Hepatocyte (in vitro differentiated cells): ENCODE data around the gene ADORA1. TPM values are rescaled to one million over a fixed set of nuclear protein-coding genes. Genes with fewer than 3 reads are reported as not detected.

Source experiments
- DNase-seq: peaks from one replicate; pipeline ENCODE4 v3.0.0-alpha.2; 2016; ENCODE audit warnings: low spot score
- H2AFZ ChIP-seq: fragments of 200-600 bp; sonication (generic); 2 replicates; pipeline ENCODE4 v1.6.0; 2016; ENCODE audit warnings: antibody characterized with exemption, mild to moderate bottlenecking
- H3K27ac ChIP-seq: fragments of 200-600 bp; sonication (generic); 2 replicates; pipeline ENCODE4 v1.5.1; 2016; ENCODE audit warnings: mild to moderate bottlenecking
- H3K27me3 ChIP-seq: fragments of 200-600 bp; sonication (generic); 2 replicates; pipeline ENCODE4 v1.6.1; 2016
- H3K36me3 ChIP-seq: fragments of 200-600 bp; sonication (generic); replicated peaks from 2 replicates; pipeline ENCODE4 v1.5.1; 2016; ENCODE audit warnings: low read depth; ENCODE audit not compliant: insufficient read depth
- H3K4me1 ChIP-seq: fragments of 200-600 bp; sonication (generic); 2 replicates; pipeline ENCODE4 v1.5.1; 2016; ENCODE audit warnings: mild to moderate bottlenecking, moderate library complexity; ENCODE audit not compliant: insufficient read depth
- H3K4me2 ChIP-seq: fragments of 200-600 bp; sonication (generic); 2 replicates; pipeline ENCODE4 v1.6.0; 2016
- H3K4me3 ChIP-seq: fragments of 200-600 bp; sonication (generic); 2 replicates; pipeline ENCODE4 v1.5.1; 2016; ENCODE audit warnings: mild to moderate bottlenecking
- H3K79me2 ChIP-seq: fragments of 200-600 bp; sonication (generic); 2 replicates; pipeline ENCODE4 v1.6.0; 2017; ENCODE audit warnings: mild to moderate bottlenecking
- H3K9me2 ChIP-seq: fragments of 200-600 bp; sonication (generic); replicated peaks from 2 replicates; pipeline ENCODE4 v1.6.0; 2017; ENCODE audit warnings: mild to moderate bottlenecking; ENCODE audit not compliant: insufficient read depth
- H3K9me3 ChIP-seq: fragments of 200-600 bp; sonication (generic); 2 replicates; pipeline ENCODE4 v1.5.1; 2016; ENCODE audit warnings: low read depth, mild to moderate bottlenecking
- H4K20me1 ChIP-seq: fragments of 200-600 bp; sonication (generic); 2 replicates; pipeline ENCODE4 v1.6.0; 2016; ENCODE audit warnings: mild to moderate bottlenecking; ENCODE audit not compliant: insufficient read depth, poor library complexity, severe bottlenecking
- CTCF ChIP-seq: fragments of 200-600 bp; sonication (generic); IDR thresholded peaks from 2 replicates; pipeline ENCODE4 v1.5.1; 2016; ENCODE audit warnings: antibody characterized with exemption, mild to moderate bottlenecking; ENCODE audit not compliant: poor library complexity
- EZH2 ChIP-seq: fragments of 200-600 bp; sonication (generic); IDR thresholded peaks from 2 replicates; pipeline ENCODE4 v1.6.1; 2016; ENCODE audit warnings: antibody characterized with exemption, mild to moderate bottlenecking, borderline replicate concordance
- EZH2phosphoT487 ChIP-seq: fragments of 200-600 bp; sonication (generic); IDR thresholded peaks from one replicate; pipeline ENCODE4 v1.6.1; 2018; ENCODE audit warnings: antibody characterized with exemption, mild to moderate bottlenecking, low read depth, moderate library complexity; ENCODE audit not compliant: unreplicated experiment, severe bottlenecking
- WGBS: methylation state at CpG from one replicate; pipeline ENCODE4 v1.1.6; 2016; ENCODE audit warnings: low lambda C conversion rate; ENCODE audit errors: missing lambda C conversion rate; 5-methylcytosine and 5-hydroxymethylcytosine counted together
- polyA plus RNA-seq: library from polyadenylated mRNA; unstranded; fragments of >200 nt; fragmentation: Nextera tagmentation; extraction: Ambion mirVana; gene quantifications from 2 replicates; pipeline ENCODE4 v1.2.1, GENCODE V29; 2016
- total RNA-seq: library from RNA; depleted of rRNA; stranded (reverse); fragments of >200 nt; gene quantifications from 2 replicates; pipeline ENCODE4 v1.2.3, GENCODE V29; 2014

Gene ADORA1
- total and polyA plus RNA-seq, 2 experiments from 2014 or later, result 2.0 to 2.3 TPM

GRCh38 chr1:203081465-203082230 is 45.9 kb upstream of the ADORA1 start:
- WGBS, result 55% methylated on average over 9 of the region's 9 CpGs
- H3K27me3 ChIP-seq, result peaks cover 13% of the 10 kb centered on the region
- no peak for DNase-seq

DNA sequence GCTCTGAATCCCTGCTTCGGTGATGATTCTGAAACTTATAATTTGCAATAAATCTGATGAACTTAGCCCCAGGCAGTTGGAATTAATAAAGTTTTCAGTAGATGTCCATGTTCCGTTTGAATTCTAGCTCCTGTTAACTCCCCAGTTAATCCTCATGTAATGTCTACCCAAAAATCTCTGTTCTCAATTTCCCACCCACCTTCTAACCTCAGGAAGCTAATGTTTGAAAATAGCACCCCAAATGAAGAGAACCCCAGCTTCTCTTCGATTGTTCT is 45.4 kb upstream of the ADORA1 start:
- Histone ChIP-seq H3K4me1 (no peaks in the 10 kb centered on the region), H3K27me3 (peaks cover 8% of the 10 kb centered on the region), H3K9me3 (no peaks in the 10 kb centered on the region), H3K36me3 (no peaks in the 10 kb centered on the region), H3K79me2 (no peaks in the 10 kb centered on the region), H3K9me2 (no peaks in the 10 kb centered on the region), H4K20me1 (no peaks in the 10 kb centered on the region), H2AFZ (no peak overlapping the region), H3K27ac (no peak overlapping the region), H3K4me2 (no peak overlapping the region), H3K4me3 (no peak overlapping the region)
- DNase-seq, result no peak
- WGBS, result 58% methylated on average over 3 of the region's 3 CpGs
- TF ChIP-seq EZH2phosphoT487 (no peak), EZH2 (no peak), CTCF (no peak)

More at GRCh38 chr1:203081465-203082230, 45.9 kb upstream of the ADORA1 start:
- Histone ChIP-seq H3K79me2 (no peaks in the 10 kb centered on the region), H2AFZ (no peak overlapping the region), H3K27ac (no peak overlapping the region), H3K4me1 (no peaks in the 10 kb centered on the region), H3K4me3 (no peak overlapping the region), H3K9me2 (no peaks in the 10 kb centered on the region), H3K9me3 (no peaks in the 10 kb centered on the region), H3K4me2 (no peak overlapping the region), H4K20me1 (no peaks in the 10 kb centered on the region), H3K36me3 (no peaks in the 10 kb centered on the region)
- TF ChIP-seq EZH2 (no peak), EZH2phosphoT487 (no peak), CTCF (no peak)

DNA sequence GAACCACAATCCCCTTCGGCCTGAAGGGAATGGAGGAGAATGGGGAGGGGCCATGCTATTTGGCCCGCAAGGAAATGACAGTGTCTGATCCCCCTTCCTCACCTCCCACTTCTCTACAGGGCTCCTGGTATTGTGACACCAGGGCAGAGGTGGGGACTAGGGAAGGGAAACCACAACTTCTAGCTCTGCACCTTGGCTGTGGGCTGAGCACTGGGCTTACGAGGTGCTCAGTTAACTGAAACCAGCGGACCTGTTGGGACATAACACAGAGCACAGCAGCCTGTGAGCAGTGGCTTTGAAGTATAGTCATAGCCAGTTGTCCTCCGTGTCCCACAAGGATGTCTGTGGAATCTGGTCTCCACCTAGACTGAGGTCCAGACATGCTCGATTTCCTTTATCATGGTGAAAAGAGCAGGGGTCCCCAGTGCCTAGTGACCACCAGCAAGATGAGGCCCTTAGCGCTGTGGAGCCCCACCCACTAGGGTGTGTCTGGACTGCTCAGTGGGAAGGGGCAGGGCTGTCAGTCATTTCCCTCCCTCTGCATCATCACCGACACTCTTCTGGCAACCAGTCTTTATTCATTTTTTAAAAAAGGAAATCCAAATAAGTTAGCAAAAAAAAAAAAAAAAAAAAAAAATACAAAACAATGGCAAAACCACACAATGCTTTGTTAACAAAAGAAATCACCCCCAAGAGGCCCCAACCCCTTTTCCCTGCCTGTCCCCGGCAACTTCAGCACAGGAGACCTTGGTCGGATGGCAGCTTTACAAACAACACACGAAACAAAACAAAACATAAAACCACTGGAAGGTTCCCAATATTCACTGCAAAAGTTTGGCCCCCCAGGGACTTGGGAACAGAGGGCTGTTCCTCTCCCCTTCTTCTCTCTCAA is 44.7 kb upstream of the ADORA1 start:
- no peak for DNase-seq
- no peak overlapping the region for H3K4me3 ChIP-seq
- no peak overlapping the region for H2AFZ ChIP-seq
- no peaks in the 10 kb centered on the region for H3K36me3 ChIP-seq
- H3K9me3 ChIP-seq, result no peaks in the 10 kb centered on the region
- TF ChIP-seq CTCF, result no peak
- TF ChIP-seq EZH2, result no peak
- TF ChIP-seq EZH2phosphoT487, result no peak
- H3K4me2 ChIP-seq, result no peak overlapping the region
- no peaks in the 10 kb centered on the region for H4K20me1 ChIP-seq
- WGBS, result 68% methylated on average over 11 of the region's 11 CpGs
- H3K27me3 ChIP-seq, result peaks cover 1% of the 10 kb centered on the region
- H3K9me2 ChIP-seq, result no peaks in the 10 kb centered on the region
- no peak overlapping the region for H3K27ac ChIP-seq
- no peaks in the 10 kb centered on the region for H3K4me1 ChIP-seq
- H3K79me2 ChIP-seq, result no peaks in the 10 kb centered on the region
